ENCODE data around the gene OXNAD1. TPM values are rescaled to one million over a fixed set of nuclear protein-coding genes. Genes with fewer than 3 reads are reported as not detected.

OXNAD1 gene
- total RNA-seq, 2 donors from 2014 or later: 13.5 to 18.8 TPM

GRCh38 chr3:16343101-16343500 is 78.1 kb downstream of the OXNAD1 start:
- no peak overlapping the region for H3K4me3 ChIP-seq
- TF ChIP-seq POLR2A (IDR thresholded peaks at IDR 0.05): no peak
- TF ChIP-seq CTCF (IDR thresholded peaks at IDR 0.05): no peak

GRCh38 chr3:16346413-16347081 is 81.5 kb downstream of the OXNAD1 start:
- H3K27me3 ChIP-seq: no peaks in the 10 kb centered on the region
- intact Hi-C loops (cut with DNase I): no loop called here
- no peak for DNase-seq
- 86 to 92% methylated on average over 7 of the region's 7 CpGs for WGBS, 2 donors
- no peak overlapping the region for H3K4me3 ChIP-seq
- no peaks in the 10 kb centered on the region for H3K9me3 ChIP-seq
- H3K36me3 ChIP-seq (replicated peaks in 1 of 2; ENCODE audit: insufficient read depth in 1 of 2, low read depth in 2 of 2): no peaks in the 10 kb centered on the region
- ATAC-seq: no peak
- H3K27ac ChIP-seq: no peak overlapping the region
- TF ChIP-seq CTCF (IDR thresholded peaks at IDR 0.05) (no peak), POLR2A (IDR thresholded peaks at IDR 0.05) (no peak)
- no peaks in the 10 kb centered on the region for H3K4me1 ChIP-seq

More at GRCh38 chr3:16343101-16343500, 78.1 kb downstream of the OXNAD1 start:
- H3K4me1 ChIP-seq: no peaks in the 10 kb centered on the region
- H3K27ac ChIP-seq: no peak overlapping the region
- intact Hi-C loops (cut with DNase I): no loop called here
- H3K9me3 ChIP-seq: no peaks in the 10 kb centered on the region
- no peaks in the 10 kb centered on the region for H3K27me3 ChIP-seq
- DNase-seq (no peak), ATAC-seq (no peak)
- 84 to 93% methylated on average over 1 of the region's 1 CpG for WGBS, 2 donors
- no peaks in the 10 kb centered on the region for H3K36me3 ChIP-seq (replicated peaks in 1 of 2; ENCODE audit: insufficient read depth in 1 of 2, low read depth in 2 of 2)

- Histone ChIP-seq H3K9me3 (no peaks in the 10 kb centered on the region), H3K27me3 (no peaks in the 10 kb centered on the region), H3K27ac (no peak overlapping the region), H3K36me3 (replicated peaks in 1 of 2; ENCODE audit: insufficient read depth in 1 of 2, low read depth in 2 of 2) (no peaks in the 10 kb centered on the region), H3K4me1 (no peaks in the 10 kb centered on the region), H3K4me3 (no peak overlapping the region)
- ATAC-seq (no peak), DNase-seq (no peak)
- 83 to 84% methylated on average over 4 of the region's 4 CpGs for WGBS, 2 donors
- intact Hi-C loops (cut with DNase I): no loop called here
- TF ChIP-seq CTCF (IDR thresholded peaks at IDR 0.05) (no peak), POLR2A (IDR thresholded peaks at IDR 0.05) (no peak)
Observed at GRCh38 chr3:16347548-16347947, 82.5 kb downstream of the OXNAD1 start.

GRCh38 chr3:16349986-16350596 is 85.1 kb downstream of the OXNAD1 start:
- no peak for DNase-seq
- Histone ChIP-seq H3K27ac (no peak overlapping the region), H3K4me1 (no peaks in the 10 kb centered on the region), H3K27me3 (no peaks in the 10 kb centered on the region), H3K36me3 (replicated peaks in 1 of 2; ENCODE audit: insufficient read depth in 1 of 2, low read depth in 2 of 2) (no peaks in the 10 kb centered on the region), H3K4me3 (no peak overlapping the region), H3K9me3 (no peaks in the 10 kb centered on the region)
- no peak for ATAC-seq
- WGBS, 2 donors: 35 to 40% methylated on average over 2 of the region's 2 CpGs
- intact Hi-C loops (cut with DNase I): no loop called here
- TF ChIP-seq POLR2A (IDR thresholded peaks at IDR 0.05): no peak
- TF ChIP-seq CTCF (IDR thresholded peaks at IDR 0.05): no peak

Data from body of pancreas (tissue), 4 donors.